Measurements from ENCODE around the gene S100A9.

GRCh38 chr1:153366261-153366660, 8.6 kb downstream of the S100A9 start:
- TF ChIP-seq ZBTB49 (tag by site-specific recombination; IDR thresholded peaks at IDR 0.05; ENCODE audit: low read depth) (no peak), KLF9 (tag by site-specific recombination; IDR thresholded peaks at IDR 0.05; ENCODE audit: low read depth) (no peak), ZBTB7A (tag by site-specific recombination; IDR thresholded peaks at IDR 0.05; ENCODE audit: low read depth) (no peak), ATF2 (tag by site-specific recombination; IDR thresholded peaks at IDR 0.05; ENCODE audit: low read depth) (no peak)
